Measurements from ENCODE around the gene SAFB. TPM values are rescaled to one million over a fixed set of nuclear protein-coding genes. Genes with fewer than 3 reads are reported as not detected.

The SAFB gene
- total and polyA plus RNA-seq, 9 donors = 64.1 to 108 (median 75.2) TPM

GRCh38 chr19:5644037-5644436, 21.2 kb downstream of the SAFB start:
- no peak for DNase-seq
- WGBS, 3 donors = 83 to 88% (median 86%) methylated on average over 2 of the region's 2 CpGs
- TF ChIP-seq CTCF (IDR thresholded peaks at IDR 0.05) = no peak
- no peak for TF ChIP-seq EP300 (IDR thresholded peaks at IDR 0.05)
- no peak for TF ChIP-seq POLR2A (IDR thresholded peaks at IDR 0.05)
- Histone ChIP-seq H3K4me3 (no peak overlapping the region), H3K4me1 (ENCODE audit: insufficient read depth) (peaks cover 1% of the 10 kb centered on the region), H3K27ac (no peak overlapping the region), H3K9me3 (no peaks in the 10 kb centered on the region), H3K36me3 (no peaks in the 10 kb centered on the region), H3K27me3 (no peaks in the 10 kb centered on the region)
- intact Hi-C loops (cut with DNase I) = no loop called here

- no peaks in the 10 kb centered on the region for H3K36me3 ChIP-seq
- intact Hi-C loops (cut with DNase I) = no loop called here
- no peak for DNase-seq
Observed at GRCh38 chr19:5645409-5645808, 22.5 kb downstream of the SAFB start.

GRCh38 chr19:5646703-5647102, 23.8 kb downstream of the SAFB start:
- H3K4me1 ChIP-seq (ENCODE audit: insufficient read depth) = peaks cover 1% of the 10 kb centered on the region
- TF ChIP-seq EP300 (IDR thresholded peaks at IDR 0.05) (no peak), CTCF (IDR thresholded peaks at IDR 0.05) (no peak), POLR2A (IDR thresholded peaks at IDR 0.05) (no peak)
- no peaks in the 10 kb centered on the region for H3K9me3 ChIP-seq
- no peak overlapping the region for H3K4me3 ChIP-seq
- no peak for DNase-seq
- no peaks in the 10 kb centered on the region for H3K27me3 ChIP-seq
- H3K36me3 ChIP-seq = no peaks in the 10 kb centered on the region
- WGBS, 3 donors = 84 to 92% (median 91%) methylated on average over 4 of the region's 4 CpGs
- intact Hi-C loops (cut with DNase I) = no loop called here
- H3K27ac ChIP-seq = no peak overlapping the region

More at GRCh38 chr19:5645409-5645808, 22.5 kb downstream of the SAFB start:
- Histone ChIP-seq H3K9me3 (no peaks in the 10 kb centered on the region), H3K27ac (no peak overlapping the region), H3K4me1 (ENCODE audit: insufficient read depth) (peaks cover 1% of the 10 kb centered on the region), H3K27me3 (no peaks in the 10 kb centered on the region), H3K4me3 (no peak overlapping the region)
- no peak for TF ChIP-seq CTCF (IDR thresholded peaks at IDR 0.05)
- TF ChIP-seq EP300 (IDR thresholded peaks at IDR 0.05) = no peak
- TF ChIP-seq POLR2A (IDR thresholded peaks at IDR 0.05) = no peak
- WGBS, 3 donors = 81 to 84% (median 82%) methylated on average over 5 of the region's 5 CpGs

- 90 to 92% (median 90%) methylated on average over 10 to 11 of the region's 11 CpGs for WGBS, 3 donors
- H3K4me3 ChIP-seq = no peak overlapping the region
- no peaks in the 10 kb centered on the region for H3K27me3 ChIP-seq
- intact Hi-C loops (cut with DNase I) = no loop called here
- DNase-seq = no peak
- H3K4me1 ChIP-seq (ENCODE audit: insufficient read depth) = no peaks in the 10 kb centered on the region
- no peaks in the 10 kb centered on the region for H3K36me3 ChIP-seq
- no peaks in the 10 kb centered on the region for H3K9me3 ChIP-seq
- TF ChIP-seq POLR2A (IDR thresholded peaks at IDR 0.05) (no peak), CTCF (IDR thresholded peaks at IDR 0.05) (no peak), EP300 (IDR thresholded peaks at IDR 0.05) (no peak)
- no peak overlapping the region for H3K27ac ChIP-seq
Observed at GRCh38 chr19:5648464-5648863, 25.6 kb downstream of the SAFB start.

All from ovary (tissue), 9 donors.